HG02763 (cell line): ENCODE results near the gene SHC3.

Experiments used
- ATAC-seq: cut with Tn5 transposase; IDR thresholded peaks from one replicate; pipeline ENCODE4 v1.9.1; 2021; ENCODE audit warnings: mild to moderate bottlenecking, moderate library complexity; ENCODE audit not compliant: unreplicated experiment

Gene SHC3

DNA sequence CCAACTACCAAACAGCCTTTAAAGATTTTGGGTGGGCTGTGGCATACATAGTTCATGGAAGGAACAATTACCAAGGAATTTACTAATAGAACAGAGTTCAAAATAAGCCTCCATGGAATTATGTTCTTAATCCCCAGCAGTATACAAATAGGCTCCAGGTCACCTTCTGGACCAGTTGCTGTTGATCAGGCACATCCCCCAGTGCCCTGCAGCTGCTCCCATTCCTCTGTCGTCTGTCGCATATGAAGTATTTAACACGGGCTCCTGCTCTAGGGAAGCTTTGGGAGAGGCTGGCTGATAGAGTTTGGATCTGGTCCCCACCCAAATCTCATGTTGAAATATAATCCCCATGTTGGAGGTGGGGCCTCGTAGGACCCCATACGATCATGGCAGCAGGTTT, 17.8 kb downstream of the SHC3 start:
- ATAC-seq: no peak

DNA sequence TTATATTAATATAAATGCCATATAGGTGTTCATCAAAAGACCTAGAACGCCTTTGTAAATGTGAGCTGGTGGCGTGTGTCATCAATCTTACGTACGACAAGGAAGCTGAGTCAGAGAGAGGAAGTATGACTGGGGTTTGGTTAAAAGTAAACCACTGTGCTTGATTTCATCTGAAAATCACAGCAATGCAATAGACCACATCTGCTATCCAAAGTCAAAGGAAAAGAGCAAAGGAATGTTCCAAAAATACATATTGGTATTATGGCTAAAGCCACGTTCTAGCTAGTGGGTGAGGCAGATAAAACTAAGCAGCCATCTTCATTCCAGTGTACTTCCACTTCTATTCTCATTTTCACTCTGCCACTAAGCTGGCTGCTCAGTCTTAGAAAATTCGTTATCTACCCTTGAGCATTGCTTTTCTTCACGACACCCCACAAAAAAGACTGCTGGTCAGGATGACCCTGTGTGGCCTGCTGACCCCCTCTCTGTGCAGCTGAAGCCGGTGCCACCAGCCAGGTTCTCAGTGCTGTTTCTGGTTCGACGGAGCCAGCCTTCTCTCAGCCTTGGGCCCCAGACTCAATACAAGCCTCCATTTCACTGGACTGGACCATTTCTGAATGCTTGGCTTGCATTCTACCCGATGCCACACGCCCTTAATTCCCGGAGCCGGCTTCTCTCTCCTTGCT, 23.8 kb downstream of the SHC3 start:
- no peak for ATAC-seq

DNA sequence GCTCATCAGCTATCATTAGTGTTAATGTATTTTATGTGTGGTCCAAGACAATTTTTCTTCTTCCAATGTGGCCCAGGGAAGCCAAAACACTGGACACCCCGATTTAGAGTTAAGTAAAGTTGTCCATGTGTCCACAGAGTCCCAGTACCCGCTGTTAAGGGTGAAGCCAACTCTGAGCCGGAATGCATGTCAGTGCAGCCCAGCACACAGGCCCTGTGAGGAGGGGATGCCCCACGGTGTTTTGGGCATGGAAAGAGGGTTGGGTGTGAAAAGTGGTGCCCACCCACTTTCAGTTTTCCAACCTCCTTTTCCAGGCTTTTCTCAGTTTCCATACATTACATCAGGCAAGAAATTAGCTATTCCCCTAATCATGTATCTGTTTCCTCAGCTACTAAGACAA, 24.4 kb downstream of the SHC3 start:
- ATAC-seq: no peak

DNA sequence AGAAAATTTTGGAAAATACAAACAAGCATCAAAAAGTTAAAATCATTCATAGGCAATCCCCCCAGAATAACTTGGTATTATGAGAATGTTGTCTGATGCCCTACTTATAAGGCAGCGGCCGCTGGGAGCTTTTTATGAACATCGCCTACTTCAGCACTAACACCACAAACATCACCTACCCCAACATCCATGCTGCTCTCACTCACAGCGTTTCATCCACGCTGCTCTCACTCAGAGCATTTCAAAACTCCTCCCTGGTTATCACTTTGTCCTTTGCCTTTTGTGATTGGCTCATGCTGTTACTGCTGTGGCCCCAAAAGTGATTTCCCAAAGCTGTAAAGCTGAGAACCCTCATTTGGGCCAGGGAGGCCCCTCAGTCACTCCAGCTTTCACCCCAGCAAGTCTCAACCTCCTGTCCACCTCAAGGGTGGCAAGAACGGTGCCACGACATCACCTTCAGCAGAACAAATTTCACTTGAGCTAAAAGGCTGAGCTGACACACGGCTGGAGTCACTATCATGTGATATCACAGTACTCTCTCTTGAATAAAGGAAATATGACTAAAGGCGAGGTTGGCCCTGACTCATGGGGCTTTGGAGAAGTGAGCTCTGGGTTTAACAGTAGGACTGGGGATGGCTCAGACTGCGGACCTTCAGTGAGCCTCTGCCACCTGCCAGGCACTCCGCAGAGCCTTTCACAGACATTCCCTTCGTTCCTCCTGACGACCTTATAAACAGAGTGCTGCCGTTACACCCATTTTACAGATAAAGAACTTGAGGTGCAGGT, 25.2 kb downstream of the SHC3 start:
- ATAC-seq: no peak

DNA sequence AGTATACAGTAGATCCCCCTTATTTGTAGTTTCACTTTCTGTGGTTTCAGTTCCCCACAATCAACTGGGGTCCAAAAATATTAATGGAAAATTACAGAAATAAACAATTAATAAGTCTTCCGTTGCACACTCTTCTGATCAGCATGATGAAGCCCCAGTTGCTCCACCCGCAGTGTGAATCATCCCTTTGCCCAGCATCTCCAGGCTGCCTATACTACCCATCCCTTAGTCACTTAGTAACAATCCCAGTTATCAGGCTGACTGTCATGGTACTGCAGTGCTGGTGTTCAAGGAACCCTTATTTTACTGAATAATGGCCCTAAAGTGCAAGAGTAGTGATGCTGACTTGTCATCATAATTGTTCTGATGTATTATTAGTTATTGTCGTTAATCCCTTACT, 28.9 kb downstream of the SHC3 start:
- ATAC-seq: no peak

DNA sequence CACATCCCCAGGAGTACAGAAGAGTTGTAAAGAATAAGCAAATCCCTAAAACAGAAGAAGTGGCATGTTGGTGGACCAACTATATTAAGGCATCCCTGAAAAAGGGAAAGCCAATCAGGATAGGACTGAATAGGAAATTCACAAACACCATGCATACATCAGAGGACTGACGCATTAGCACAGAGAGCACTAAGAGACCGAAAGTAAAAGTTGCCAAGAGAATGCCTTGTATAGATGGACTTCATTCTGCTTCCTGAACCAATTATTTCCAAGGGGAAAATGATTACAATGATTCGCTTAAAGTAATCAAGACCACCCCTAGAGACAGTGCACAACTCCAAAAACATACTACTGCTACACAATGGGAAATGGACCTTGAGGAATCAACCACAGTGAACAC, 33.5 kb downstream of the SHC3 start:
- ATAC-seq: no peak

DNA sequence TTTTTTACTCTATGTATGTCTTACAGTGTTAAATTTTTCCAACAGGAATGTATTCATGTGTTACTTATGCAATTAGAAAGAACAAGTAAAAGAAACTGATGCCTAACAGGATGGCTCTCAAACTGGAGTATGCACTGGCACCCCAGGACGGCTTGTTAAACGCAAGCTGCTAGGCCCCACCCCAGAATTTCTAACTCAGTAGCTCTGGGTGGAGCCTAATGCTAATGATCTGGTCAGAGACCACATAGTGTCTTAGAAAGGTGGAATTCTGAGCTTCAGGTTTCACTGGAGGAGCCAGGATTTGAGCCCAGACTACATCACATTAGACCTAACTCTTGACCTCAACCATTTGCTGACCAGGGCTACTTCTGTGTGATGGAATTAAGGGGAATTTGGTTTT, 34.4 kb downstream of the SHC3 start:
- no peak for ATAC-seq

DNA sequence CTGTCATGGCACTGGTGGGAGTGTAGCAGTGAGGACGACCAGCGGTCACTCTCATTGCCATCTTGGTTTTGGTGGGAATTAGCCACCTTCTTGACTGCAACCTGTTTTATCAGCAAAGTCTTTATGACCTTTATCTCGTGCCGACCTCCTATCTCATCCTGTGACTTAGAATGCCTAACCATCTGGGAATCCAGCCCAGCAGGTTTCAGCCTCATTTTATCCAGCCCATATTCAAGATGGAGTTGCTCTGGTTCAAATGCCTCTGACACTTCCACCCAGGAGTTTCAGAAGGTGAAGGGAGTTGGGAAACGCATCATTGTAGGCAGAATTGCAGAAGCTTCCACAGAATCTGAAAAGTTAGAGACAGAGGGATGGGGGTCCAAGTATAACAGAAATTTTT, 35.4 kb downstream of the SHC3 start:
- no peak for ATAC-seq

DNA sequence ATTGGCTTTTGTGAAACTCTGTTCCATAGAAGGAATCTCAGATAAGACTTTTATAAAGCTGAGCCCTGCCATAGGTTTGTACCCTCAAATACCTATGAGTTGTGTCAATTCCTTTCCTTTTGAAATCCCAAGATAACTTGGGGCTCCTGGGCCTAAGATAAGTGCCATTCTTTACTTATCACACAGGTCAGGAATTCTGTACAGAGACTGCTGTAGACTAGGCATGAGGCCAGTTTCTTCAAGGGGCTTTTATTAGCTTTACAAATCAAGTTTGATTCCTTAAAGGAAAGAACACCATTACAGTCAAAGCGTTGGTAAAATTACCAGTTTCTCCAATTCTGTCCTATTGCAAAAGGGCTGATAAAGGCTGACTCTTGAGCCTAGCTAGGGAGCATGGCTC, 39.2 kb downstream of the SHC3 start:
- no peak for ATAC-seq

DNA sequence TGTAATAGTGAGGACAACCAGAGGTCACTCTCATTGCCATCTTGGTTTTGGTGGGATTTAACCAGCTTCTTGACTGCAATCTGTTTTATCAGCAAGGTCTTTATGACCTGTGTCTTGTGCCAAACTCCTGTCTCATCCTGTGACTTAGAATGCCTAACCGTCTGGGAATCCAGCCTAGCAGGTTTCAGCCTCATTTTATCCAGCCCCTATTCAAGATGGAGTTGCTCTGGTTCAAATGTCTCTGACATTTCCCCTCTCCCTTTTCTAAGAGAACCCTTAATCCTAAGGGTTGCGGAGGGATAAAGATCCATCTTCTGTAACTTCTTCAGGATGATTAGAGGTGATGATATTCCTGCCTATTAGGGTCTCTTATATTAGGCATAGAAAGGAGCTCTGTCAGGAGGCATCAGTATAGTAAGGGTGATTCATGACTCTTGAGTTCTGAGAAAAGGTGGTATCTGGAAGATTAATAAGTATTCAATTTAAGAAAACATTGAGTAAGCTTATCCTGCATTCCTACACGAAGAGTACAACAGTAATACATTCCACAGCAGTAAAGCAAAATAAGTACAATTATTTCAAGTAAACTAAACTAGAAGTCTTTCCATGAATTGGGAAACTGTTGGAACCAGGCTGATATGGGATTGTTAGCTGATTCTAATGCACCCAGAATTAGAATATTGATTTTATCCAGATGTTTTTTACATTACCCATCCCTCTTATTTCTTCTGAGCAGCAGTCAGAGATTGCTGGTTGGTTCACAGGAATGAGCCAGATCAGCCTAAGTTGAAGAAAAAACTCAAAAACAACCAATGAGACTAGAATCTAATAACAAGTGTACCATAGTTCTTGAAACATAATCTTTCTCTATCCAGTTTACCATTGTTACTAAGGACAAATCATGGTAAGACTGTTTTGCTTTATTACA, 39.9 kb downstream of the SHC3 start:
- ATAC-seq: no peak

DNA sequence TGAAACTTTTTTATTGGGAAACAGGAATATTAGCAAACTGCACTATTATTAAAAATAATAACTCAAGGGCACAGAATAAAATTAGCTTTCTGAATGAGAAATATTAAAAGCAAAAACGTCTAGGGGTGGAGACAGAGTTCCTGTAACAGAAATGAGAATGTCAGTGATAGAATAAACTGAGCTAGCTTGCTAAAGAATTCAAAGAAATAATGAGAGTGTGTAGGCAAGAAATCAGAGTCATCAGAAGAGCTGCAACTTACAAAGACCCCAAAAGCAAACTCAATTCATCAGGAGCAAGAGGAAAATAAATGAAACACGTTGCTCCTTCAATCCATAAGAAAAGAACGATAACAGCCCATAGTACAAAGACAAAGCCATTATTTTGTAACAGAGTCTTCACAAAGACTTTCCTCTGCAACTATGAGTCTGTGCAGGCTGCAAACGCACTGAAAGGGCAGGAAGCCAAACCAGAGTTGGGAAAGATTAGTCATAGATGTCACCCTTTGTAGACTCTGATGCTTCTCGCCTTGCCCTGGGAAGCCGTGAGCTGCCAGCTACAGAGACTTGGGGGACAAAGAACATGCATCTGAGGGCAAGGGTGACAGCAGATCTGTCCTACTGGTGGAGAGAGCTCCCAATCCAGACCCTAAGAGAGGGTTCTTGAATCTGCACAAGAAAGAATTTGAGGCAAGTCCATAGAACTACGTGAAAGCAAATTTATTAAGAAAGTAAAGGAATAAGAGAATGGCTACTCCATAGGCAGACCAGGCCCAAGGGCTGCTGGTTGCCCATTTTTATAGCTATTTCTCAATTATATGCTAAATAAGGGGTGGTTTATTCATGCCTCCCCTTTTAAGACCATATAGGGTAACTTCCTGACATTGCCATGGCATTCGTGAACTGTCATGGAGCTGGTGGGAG, 40.8 kb downstream of the SHC3 start:
- ATAC-seq: no peak

DNA sequence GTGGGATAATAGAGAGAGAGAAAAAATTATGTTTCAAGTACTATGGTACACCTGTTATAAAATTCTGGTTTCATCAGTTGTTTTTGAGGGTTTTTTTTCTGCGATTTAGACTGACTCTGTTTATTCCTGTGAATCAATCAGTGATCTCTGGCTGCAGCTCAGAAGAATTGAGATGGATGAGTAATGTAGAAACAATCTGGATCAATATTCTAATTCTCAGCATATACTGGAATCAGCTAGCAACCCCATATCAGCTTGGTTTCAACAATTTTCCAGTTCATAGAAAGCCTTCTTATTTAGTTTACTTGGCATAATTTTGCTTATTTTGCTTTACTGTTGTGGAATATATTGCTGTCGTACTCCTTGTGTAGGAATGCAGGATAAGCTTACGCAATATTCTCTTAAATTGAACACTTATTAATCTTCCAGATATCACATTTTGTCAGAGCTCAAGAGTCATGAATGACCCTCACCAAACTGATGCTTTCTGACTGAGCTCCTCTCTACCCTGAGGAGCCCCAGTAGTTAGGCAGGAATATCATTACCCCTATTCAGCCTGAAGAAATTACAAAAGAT, 42.9 kb downstream of the SHC3 start:
- ATAC-seq: no peak

DNA sequence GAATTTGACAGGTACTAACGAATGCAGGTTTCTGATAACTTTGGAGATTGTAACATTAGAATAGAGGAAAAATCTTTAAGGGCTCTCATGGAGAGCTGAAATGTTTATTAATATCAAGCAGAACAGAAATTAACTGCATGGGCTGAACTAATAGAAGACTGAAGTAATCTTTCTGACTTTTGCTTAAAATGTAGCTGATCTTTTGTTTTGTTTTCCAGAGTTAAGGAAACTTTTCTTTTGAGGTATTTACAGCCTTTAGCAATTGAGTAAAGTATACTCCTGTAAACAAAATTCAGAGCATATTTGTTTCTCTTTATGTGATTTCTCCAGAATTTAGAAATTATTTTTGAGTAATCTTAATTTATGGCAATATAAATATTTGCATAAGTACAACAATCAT, 43.9 kb downstream of the SHC3 start:
- no peak for ATAC-seq

DNA sequence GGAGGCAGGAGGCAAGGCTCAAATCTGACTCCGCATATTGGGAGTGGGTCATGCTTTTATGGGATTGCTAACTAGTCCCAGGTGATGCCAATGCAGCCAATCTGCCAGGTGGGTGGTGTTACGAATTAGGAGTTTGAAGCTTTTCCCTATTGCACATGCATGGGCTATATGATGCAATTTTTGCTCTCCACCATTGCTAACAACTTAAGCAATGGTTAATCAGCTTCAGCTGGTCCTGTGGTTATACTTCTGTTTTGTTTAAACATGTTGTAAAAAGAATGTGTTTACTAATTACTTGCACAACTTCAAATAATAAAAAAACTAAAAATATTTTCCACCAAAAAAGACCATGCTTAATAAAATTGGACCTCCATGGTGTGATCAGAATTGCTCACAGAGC, 55.7 kb downstream of the SHC3 start:
- no peak for ATAC-seq

DNA sequence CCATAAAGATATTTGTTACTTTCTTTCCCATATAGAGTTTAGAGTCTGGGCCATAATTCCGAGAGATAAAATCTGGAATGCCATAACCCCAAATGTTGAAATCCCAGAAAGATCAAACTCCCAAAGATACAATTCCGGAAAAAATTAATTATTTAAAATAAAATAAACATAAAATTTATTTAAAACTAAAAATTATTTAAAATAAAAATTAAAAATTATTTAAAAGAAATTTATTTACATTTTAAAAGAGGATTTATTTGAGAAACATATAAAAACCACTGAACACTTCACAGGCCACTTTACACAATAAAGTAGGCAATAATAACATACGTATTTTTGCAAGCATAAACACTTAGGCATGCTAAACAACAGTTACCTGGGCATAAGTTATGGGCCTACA, 57.9 kb downstream of the SHC3 start:
- ATAC-seq: no peak

DNA sequence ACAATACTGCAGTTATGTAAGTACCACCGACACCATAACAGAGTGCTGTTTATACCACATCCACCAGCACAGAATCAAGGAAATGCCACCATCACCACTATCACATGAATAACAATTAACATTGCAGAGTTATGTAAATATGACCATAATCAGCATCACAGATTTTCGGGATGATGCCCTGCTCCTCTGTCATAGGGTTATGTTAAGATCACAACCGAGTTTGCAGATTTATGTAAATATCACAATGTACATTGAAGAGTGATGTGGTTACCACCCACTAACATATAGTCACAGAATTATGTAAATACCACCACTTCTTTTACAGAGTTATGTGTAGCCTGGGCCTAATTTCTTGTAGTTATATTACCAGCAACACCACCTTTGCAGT, 61.8 kb downstream of the SHC3 start:
- no peak for ATAC-seq

DNA sequence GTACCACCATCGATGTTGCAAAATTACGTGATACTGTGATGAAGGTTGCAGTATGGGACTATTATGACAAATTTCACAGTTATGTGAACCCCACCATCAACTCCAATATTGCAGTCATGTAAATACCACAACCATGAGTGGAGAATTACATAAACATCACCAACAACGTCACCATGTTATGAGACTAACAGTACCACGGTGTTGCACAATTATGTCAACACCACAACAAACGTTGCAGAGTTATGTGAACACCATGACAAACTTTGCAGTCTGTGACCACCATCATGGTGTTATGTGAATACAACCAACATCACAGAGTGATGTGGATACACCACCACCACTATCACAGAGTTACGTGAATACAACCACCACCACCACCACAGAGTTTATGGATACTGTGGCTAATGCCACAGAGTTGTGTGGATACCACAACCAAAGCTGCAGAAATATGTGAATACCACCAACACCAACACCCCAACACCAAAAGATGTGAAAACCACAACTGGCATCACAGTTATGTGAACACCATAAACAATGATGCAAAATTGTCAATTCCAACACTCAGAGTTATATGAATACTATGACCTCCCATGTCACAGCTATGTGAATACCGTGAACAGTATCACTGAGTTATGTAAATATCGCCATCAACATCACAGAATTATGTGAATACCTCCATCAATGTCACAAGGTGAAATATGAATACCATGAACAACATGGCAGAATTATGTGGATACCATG, 62.4 kb downstream of the SHC3 start:
- ATAC-seq: no peak

DNA sequence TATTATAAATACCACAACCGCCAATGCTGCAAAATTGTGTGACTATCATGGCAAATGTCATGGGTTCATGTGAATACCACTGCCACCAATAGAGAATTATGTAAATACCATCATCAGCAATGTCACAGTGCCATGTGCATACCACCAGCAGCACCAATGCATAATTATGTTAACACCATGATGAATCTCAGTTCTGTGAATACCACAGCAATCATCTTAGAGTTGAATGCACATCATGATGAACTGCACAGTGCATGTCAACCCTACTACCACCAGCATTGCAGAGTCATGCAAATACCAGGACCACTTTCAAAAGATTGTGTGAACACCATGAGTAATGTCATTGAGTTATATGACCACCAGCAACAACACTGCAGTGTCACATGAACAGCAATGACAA, 63.2 kb downstream of the SHC3 start:
- no peak for ATAC-seq

DNA sequence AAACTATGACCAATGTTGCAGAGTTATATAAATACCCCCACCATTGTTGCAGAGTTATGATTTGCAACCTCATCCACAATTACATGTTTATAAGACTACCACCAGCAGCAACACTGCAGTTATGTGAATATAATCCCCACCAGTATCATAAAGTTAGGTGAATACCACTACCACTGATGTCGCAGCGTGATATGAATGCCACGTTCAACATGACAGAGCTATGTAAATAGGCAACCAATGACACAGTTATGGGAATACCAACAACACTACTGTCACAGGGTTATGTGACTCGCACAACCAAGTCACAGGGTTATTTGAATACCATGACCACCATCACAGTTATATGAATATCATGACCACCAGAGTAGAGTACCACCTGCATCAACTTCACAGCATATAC, 63.9 kb downstream of the SHC3 start:
- ATAC-seq: no peak

DNA sequence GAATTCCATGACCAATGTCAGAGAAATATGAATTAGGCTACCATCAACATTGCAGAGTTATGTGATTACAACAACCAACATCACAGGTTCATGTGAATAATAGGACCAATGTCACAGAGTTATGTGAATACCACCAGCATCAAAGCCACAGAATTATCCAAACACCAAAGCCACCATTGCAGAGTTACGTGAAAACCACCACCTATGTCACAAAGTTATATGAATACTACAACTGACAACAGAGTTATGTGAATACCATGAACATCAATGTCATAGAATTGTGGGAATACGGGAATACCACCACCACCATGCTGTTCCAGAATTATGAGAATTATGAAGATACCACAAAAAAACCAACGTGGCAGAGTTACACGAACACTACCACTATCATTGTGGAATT, 64.8 kb downstream of the SHC3 start:
- no peak for ATAC-seq
